SIG-M5 treated with dmso at 0.1 percent for 504 hours (cell line): ENCODE measurements around the gene GARNL3.
A peak's percentile ranks its signal among the peaks of the same experiment; 100 is the strongest.

Experiments
- DNase-seq: peaks from one replicate; lab custom pipeline; 2025; ENCODE audit not compliant: unreplicated experiment; lab: John Stamatoyannopoulos, UW

GARNL3 gene

DNA sequence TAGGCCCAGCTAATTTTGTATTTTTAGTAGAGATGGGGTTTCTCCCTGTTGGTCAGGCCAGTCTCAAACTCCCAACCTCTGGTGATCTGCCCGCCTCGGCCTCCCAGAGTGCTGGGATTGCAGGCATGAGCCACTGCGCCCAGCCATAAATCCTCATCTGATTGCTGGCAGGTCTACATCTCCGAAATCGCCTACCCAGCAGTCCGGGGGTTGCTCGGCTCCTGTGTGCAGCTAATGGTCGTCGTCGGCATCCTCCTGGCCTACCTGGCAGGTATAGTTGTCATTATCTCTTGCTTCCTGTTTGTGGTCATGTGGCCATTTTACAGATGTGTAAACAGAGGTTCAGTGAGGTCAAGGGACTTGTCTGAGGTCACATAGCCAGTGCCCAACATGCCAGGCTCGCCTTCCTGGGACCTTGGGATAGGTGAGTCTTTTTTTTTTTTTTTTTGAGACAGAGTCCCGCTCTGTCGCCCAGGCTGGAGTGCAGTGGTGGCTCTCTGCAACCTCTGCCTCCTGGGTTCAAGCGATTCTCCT is 135.2 kb downstream of the GARNL3 start:
- no peak for DNase-seq

DNA sequence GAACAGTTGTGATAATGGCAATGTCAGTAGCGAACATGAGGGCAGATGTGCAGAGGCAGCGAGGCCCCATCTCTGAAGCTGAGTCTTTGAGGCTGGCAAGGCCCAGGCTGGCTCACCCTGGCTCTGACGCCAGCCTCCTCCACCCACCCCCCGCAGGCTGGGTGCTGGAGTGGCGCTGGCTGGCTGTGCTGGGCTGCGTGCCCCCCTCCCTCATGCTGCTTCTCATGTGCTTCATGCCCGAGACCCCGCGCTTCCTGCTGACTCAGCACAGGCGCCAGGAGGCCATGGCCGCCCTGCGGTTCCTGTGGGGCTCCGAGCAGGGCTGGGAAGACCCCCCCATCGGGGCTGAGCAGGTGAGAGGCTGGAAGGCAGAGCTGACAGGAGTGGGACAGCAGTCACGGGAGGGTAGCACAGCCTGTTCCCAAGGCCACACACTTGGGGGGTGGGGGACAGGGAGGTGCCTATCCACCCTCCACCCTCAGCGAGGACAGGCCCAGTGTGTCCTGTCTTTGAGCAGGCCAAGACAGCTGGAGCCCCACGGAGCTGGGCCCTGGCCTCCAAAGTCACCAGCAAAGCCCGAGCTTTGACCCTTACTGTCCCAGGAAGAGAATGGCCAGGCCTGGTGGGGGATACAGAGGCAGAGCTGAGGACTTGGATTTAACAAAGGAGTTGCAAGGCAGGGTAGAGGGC is 138.0 kb downstream of the GARNL3 start:
- DNase-seq = no peak

DNA sequence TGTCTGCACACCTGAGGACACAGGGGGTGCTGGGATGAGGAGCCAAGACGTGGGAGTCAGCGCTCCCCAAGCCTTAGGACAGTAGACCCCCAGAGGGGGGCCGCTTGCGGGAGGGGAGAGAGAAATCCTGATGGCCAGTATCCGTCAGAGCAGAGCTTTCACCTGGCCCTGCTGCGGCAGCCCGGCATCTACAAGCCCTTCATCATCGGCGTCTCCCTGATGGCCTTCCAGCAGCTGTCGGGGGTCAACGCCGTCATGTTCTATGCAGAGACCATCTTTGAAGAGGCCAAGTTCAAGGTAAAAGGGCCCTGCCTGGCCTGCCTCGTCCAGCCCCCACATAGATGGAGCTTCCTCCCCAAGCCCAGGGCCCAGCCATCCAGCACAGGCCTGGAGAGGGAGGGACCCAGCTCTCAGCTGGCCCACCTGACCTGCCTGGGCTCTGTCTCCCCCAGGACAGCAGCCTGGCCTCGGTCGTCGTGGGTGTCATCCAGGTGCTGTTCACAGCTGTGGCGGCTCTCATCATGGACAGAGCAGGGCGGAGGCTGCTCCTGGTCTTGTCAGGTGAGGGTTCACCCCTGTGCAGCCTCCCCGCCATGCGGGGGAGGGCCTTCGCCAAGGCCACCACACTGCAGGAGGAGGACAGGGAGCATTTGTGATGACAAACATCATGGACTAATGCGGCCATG is 139.1 kb downstream of the GARNL3 start:
- DNase-seq = no peak

DNA sequence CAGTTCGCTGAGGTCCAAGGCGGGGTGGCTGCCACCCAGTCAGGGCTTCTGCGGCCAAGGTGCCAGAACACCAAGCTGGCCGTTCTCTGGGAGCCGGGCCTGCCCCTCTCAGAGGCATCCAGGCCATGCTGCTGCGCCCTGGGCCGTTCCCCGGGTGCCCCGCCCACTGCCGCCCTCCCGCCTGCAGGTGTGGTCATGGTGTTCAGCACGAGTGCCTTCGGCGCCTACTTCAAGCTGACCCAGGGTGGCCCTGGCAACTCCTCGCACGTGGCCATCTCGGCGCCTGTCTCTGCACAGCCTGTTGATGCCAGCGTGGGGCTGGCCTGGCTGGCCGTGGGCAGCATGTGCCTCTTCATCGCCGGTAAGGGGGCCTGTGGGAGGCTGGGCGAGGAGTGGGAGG is 140.1 kb downstream of the GARNL3 start:
- no peak for DNase-seq

DNA sequence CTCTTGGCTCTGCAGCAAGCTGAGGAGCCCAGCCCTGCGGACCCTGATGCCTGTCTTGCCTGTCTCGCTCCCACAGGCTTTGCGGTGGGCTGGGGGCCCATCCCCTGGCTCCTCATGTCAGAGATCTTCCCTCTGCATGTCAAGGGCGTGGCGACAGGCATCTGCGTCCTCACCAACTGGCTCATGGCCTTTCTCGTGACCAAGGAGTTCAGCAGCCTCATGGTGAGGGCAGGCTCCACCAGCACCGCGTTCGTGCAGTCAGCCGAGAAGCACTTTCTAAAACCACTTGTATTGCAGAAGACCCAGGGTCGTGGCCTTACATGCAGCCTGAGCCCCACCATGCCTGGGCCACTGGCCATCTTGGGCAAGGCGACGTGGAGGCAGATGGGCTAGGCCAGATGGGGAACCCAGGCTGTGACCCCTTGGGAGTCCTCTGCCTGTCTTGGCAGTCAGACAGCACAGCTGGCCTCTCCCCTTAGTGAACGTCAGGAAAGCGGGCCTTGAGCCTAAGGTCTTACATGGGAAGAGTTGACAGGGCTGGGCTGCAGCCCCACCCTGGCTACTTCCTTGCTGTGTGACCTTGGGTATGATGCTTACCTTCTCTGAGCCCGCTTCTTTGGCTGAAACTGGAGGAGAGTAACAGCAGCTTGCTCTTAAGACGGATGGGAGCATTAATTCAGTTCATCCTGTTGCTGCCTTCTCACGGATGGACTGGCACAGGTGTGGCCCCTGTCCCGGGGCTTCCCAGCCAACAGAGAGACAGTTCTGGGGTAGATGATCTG is 141.0 kb downstream of the GARNL3 start:
- no peak for DNase-seq

DNA sequence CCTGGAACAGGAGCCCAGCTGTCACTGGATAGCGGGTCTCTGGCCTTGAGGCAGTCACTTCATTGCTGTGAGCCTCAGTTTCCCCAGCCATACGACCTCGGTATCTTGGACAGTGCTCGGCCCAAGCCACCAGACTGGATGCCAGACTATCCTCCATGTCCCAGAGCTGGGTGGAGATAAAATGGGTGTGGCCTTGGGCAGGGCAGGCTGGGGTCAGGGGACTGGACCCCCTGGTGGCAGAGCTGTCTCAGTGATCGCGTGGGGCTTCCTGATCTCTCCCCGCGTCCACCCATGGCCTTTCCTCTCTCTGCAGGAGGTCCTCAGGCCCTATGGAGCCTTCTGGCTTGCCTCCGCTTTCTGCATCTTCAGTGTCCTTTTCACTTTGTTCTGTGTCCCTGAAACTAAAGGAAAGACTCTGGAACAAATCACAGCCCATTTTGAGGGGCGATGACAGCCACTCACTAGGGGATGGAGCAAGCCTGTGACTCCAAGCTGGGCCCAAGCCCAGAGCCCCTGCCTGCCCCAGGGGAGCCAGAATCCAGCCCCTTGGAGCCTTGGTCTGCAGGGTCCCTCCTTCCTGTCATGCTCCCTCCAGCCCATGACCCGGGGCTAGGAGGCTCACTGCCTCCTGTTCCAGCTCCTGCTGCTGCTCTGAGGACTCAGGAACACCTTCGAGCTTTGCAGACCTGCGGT is 142.4 kb downstream of the GARNL3 start:
- no peak for DNase-seq

DNA sequence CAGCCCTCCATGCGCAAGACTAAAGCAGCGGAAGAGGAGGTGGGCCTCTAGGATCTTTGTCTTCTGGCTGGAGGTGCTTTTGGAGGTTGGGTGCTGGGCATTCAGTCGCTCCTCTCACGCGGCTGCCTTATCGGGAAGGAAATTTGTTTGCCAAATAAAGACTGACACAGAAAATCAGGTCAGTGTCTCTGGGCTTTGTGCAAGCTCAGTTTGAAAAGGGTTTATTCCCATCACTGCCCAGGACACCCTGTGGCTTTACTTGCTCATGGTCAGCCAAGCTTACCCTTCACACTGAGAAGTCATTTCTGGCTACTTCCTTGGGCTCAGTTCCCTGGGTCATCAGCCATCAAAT is 142.9 kb downstream of the GARNL3 start:
- DNase-seq = no peak

DNA sequence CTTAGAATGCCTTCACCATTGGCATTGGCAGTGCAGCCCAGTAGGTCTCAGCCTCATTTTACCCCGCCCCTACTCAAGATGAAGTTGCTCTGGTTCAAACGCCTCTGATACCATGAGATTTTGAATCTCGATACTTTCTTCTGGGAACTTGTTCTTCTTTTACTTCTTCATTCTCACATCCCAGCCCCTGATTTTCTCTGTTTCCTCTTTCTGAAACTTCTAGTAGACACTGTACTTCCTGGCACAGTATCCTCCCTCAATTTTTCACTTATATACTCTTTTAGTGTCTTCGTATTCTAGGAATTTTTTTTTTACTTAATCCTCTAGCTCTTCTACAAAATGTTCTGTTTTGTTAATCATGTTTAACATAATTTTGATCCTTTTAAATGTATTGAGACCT is 146.5 kb downstream of the GARNL3 start:
- peak; percentile 27 for DNase-seq

DNA sequence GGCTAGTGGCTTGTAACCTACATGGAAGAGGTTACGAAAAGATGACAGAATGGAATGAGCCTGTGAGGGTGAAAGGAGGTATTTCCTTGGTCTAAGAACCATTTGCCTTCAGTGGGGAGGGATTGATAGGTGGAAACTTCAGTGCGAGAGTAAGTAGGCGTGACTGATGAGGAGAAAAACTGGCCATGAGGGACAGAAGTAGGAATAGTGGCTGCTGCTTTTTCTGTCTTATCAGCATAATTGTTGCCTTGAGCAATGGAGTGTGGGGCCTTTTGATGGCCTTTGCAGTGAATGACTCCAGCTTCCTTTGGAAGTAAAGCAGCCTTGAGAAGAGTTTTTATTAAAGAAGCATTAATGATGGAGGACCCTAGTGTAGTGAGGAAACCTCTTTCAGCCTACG is 150.6 kb downstream of the GARNL3 start:
- no peak for DNase-seq

DNA sequence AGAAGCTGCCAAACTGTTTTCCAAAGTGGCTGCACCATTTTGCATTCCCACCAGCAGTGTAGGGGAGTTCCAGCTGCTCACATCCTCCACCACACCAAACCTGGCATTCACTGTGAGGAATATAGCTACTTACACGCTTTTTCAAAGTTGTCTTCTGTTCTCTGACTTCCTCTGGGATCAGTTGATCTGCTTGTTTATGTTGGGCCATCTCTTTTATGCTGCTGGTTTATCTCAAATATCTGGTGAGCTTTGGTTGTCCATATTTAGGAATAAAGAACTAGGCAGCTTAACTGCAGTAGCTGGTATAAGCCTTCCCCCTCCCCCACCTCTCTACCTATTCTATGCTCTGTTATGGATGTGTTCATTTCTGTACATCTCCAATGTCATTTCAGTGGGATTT is 151.1 kb downstream of the GARNL3 start:
- DNase-seq = no peak

DNA sequence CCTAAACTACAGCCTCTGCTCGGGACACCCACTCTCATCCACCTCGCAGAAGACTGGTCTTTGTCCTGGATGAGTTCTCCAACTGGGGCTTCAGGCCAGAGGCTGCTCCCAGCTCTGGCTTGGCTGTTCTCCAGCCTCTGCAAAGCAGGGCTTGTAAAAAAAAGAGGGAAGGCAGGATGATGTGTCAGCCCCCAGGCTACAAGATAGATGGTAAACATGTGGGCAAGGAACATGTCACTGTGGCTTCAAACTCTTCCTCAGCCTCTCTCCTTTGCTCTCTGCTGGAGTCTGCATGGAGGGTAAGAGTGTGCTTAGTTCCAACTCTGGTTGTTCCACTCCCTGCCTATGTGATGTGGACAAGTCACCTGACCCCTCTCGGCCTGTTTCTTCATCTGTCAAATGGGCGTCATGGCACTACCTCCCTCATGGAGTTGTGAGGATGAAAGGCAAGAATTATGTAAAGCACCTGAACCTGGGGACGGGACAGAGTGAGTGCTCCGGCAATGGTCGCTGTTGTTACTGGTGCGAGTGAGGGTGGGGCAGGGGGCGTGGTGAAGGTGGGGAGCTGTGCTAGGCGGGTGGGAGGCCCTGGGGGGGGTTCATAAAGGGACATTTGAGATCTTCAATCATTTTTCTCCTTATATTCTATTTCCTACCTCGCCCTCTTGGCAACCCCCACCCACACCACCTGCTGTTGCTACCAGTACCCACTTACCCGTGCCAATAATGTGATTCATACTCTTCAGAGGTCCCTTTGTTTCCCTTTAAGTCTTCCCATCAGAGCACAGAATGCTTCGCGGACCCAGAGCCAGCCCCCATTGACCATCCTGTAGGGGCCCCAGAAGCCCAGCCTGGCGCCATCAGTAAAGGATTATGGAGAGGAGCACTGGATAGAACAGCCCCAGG is 152.8 kb downstream of the GARNL3 start:
- no peak for DNase-seq

DNA sequence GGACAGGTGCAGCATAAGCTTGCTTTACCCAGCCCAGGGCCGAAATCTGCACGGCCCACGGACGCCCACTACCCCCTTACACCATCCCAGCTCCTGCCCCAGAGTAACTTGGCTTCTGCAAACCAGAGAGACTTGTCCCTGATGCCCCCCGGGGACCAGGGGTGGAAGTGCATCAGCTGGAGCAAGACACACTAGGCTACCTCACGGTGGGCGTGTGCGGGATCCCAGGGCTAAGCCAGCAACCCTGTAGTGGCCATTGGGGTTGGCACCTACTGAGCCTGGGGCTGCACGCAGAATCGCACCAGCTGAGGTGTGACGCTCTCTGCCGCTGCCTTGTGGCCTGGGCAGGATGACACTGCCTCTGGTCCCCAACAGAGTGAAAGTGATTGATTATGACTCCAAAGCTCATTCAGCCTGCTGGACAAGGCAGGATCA is 153.5 kb downstream of the GARNL3 start:
- DNase-seq = no peak

DNA sequence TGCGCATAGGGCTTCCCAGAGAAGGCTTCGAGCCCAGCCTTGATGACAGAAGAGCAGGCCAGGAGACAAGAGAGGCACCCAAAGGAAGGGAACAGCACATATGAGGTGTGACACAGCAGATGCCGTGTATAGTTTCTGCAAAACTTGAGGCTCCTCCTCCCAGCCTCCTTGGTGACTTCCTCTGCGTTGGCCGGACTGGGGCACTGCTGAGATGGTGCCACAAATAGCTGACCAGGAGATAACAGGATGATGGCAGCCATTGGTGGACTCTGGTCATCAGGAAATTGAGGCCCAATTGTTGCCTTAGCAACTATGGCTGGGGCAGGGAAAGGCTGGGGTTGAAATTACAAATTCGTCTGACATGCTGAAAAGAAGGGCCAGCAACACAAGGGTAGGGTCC is 154.8 kb downstream of the GARNL3 start:
- DNase-seq = no peak

DNA sequence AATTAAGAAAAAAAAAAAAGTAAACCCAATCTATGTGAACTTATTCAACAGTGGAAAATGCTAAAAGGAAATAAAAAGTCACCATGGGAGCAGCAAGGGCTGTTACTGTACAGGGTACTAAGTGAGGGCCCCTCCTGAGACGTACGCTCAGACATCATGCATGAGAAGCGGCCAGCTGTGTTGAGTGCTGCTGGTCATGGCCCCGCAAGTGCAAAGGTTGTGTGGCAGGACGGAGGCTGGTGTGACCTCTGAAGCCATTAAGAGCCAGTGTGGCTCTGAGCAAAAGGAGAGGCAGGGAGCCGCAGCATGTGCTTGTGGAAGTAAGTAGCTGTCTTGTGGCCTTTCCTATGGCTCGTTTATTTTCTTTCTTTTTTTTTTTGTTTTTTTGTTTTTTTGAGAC is 156.5 kb downstream of the GARNL3 start:
- no peak for DNase-seq

DNA sequence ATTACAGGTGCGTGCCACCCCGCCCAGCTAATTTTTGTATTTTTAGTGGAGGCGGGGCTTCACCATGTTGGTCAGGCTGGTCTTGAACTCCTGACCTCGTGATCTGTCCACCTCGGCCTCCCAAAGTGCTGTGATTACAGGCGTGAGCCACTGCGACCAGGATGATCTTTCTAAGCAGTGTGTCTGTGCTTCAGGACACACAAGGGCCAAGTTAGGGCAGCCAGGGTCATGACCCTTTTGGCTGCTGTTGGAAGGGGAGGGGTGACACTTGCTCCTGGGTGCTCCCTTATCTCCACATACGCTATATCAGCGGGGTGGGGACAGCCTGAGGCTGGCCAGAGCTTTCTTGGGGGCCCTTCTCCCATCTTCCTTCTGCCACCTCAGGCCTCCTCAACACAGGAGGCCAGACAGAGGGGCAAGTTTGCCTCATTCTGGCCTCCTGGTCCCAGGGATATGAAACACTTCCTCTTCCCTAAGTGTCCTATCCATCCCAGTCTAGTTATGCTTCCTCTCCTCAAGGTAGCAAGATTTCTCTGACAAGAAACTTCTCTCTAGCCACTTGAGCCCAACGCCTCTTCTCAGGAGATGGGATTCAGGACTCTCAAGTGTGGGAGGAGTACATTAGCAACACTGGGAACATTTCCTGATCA is 157.7 kb downstream of the GARNL3 start:
- no peak for DNase-seq

DNA sequence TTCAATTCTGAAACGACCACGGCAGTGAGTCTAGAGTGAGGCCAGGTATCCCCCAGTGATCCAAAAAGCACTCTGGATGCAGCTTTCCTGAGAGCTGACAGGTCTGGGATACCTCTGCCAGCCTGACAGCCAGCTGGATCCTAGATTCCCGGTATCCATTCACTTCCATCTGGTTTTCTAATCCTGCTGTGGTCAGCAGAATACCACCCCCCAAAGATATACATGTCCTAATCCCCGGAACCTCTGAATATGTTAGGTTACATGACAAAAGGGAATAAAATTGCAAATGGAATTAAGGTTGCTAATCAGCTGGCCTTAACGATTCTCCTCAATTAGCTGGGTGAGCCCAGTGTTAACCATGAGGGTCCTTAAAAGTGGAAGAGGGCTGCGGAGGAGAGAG is 158.2 kb downstream of the GARNL3 start:
- DNase-seq = no peak

DNA sequence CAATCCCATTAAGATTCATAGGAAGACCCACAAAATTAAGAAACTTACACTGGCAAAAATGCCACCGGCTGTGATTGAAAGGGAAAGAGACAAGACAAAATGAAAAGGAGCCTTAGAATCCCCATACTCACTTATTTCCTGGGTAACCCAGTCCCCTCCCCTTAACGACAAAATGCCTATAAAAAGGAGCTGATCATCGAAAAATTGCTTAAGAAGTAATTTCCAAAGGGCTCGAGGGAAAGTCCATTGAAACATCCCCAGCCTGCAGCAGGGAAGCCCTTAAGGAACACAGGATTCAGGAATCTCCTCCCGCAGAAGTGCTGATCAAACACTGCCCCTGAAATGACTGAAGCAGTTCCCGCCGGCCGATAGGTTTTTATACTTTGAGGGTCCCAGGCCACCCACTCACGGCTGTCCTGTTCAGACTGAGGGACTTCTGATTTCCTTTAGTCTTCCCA is 158.9 kb downstream of the GARNL3 start:
- DNase-seq = no peak

DNA sequence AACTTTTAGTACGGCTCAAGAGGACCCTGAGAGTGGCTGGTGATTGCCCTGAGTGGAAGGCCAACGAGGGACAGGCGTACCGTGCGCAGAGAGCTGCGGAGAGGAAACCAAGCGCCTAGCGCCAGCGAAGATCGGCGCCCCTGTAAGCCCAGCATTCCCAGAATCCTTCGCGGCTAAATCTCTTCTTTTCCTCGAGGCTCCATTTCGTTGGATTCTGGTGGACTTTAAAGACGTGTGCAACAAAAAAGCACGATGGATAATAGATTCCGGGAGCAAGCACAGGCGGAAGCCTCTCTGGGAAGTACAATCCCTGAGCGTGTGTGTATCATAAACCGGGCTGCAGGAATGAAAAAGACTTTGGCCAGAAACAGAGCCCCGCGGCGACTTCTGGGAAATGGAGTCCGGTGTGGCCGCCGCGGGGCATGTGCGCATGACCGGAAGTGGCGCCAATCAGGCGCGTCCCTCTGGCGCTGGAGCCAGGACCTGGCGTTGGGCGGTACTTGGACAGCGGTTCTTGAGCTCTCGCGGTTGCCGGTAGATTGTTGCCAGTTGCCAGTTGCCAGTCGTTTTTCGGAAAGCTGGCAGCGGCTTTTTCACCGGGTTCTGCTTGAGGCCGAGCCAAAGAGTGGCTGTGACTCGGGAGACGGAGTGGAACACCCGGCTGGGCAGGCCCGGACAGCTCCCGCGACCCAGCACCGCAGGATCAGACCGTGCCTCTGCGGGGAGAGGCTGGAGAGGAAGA is 159.5 kb downstream of the GARNL3 start, which contains the start of gene ZNF79:
TSS of gene ZNF79 (plus strand) at position 449 of the 742 bp plus-strand sequence. CDS start 406 bp downstream, outside the sequence.
- peak; percentile 82 for DNase-seq

DNA sequence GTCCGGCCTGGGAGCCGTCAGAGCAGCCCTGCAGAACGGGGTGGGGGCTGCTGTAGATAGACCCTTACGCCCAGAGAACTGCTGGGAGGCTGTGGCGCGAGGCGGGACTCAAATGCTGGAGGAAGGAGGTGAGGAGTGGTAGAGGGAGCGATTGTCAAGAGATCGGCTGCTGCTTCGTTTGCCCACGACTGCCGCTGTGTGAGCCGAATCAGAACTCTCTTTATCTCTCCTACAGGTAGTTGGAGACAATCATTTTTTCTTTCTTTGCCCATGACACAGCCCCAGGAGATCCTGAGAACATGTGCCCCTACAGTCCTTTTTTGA is 160.1 kb downstream of the GARNL3 start:
- peak; percentile 41 for DNase-seq
